ENCODE data around the gene FCN1.

GRCh38 chr9:134932606-134933005 is 14.9 kb upstream of the FCN1 start:
- TF ChIP-seq POLR2AphosphoS5 (IDR thresholded peaks at IDR 0.05; ENCODE audit: low read depth, low read length) (no peak), TAF1 (IDR thresholded peaks at IDR 0.05; ENCODE audit: borderline replicate concordance, insufficient read depth, low read length) (no peak), SIN3A (IDR thresholded peaks at IDR 0.05; ENCODE audit: borderline replicate concordance, insufficient read depth, low read length) (no peak), REST (IDR thresholded peaks at IDR 0.05; ENCODE audit: insufficient read depth in 1 of 2, low read depth in 2 of 2, low read length in 2 of 2) (no peak), FOXP2 (optimal IDR thresholded peaks at IDR 0.05; ENCODE audit: borderline replicate concordance, extremely low read depth, extremely low read length, insufficient read depth) (no peak)

Data from PFSK-1 (cell line).